Right renal cortex interstitium (tissue), 3 donors: ENCODE results near the gene BRIX1. TPM values are rescaled to one million over a fixed set of nuclear protein-coding genes. Genes with fewer than 3 reads are reported as not detected.
A peak's percentile ranks its signal among the peaks of the same experiment; 100 is the strongest.
"Not testable (repeated sequence)": the region's sequence is repeated elsewhere in the genome, so short reads cannot be mapped to it uniquely, and the experiment has no call there.

Source experiments
- DNase-seq, 3 donors: peaks; one replicate each; pipeline ENCODE4 v3.0.0-alpha.2; 2013; ENCODE audit warnings: low read depth in 3 of 3, low spot score in 2 of 3
- polyA plus RNA-seq, 3 donors: library from polyadenylated mRNA; unstranded; fragments of 120-200 nt; gene quantifications; one replicate each; pipeline ENCODE4 v1.2.1, GENCODE V29; 2013; ENCODE audit not compliant: insufficient read length in 3 of 3

Gene BRIX1
- polyA plus RNA-seq, 3 donors, result 55.9 to 65.9 (median 62.2) TPM

GRCh38 chr5:34914671-34915138 is 806 bp upstream of the BRIX1 start:
- peak in 1 of 3 donors; percentile 5 for DNase-seq

- no peak for DNase-seq
These were observed 313 bp downstream of the BRIX1 start for GRCh38 chr5:34915856-34916192.

GRCh38 chr5:34916518-34916917 is 1.0 kb downstream of the BRIX1 start:
- DNase-seq, result no peak

- DNase-seq, result no peak
These were observed 2.5 kb downstream of the BRIX1 start for GRCh38 chr5:34918025-34918424.

GRCh38 chr5:34919077-34919476 is 3.6 kb downstream of the BRIX1 start:
- DNase-seq, result no peak

- not testable (repeated sequence) for DNase-seq
These were observed 7.7 kb downstream of the BRIX1 start for GRCh38 chr5:34923256-34923655.

- DNase-seq, result no peak
These were observed 8.4 kb downstream of the BRIX1 start for GRCh38 chr5:34923694-34924461.

GRCh38 chr5:34924462-34924765 is 8.9 kb downstream of the BRIX1 start:
- DNase-seq, result no peak

GRCh38 chr5:34926318-34926888 is 10.9 kb downstream of the BRIX1 start:
- no peak for DNase-seq

- DNase-seq, result no peak
These were observed 12.3 kb downstream of the BRIX1 start for GRCh38 chr5:34927785-34928184.

GRCh38 chr5:34928267-34928666 is 12.8 kb downstream of the BRIX1 start:
- no peak for DNase-seq

GRCh38 chr5:34929134-34929719 is 13.7 kb downstream of the BRIX1 start, which contains the start of gene DNAJC21:
DNAJC21 (plus strand) TSS chr5:34929559; CDS start chr5:34929820, 261 bp downstream.
- peak; percentile 77 to 94 (median 91) for DNase-seq

GRCh38 chr5:34929720-34930461 is 14.4 kb downstream of the BRIX1 start:
- peak in 2 of 3 donors; percentile 63 to 69 for DNase-seq

GRCh38 chr5:34930462-34930844 is 14.9 kb downstream of the BRIX1 start:
- DNase-seq, result peak in 1 of 3 donors; percentile 7

GRCh38 chr5:34930870-34931269 is 15.4 kb downstream of the BRIX1 start:
- no peak for DNase-seq

GRCh38 chr5:34932947-34933346 is 17.4 kb downstream of the BRIX1 start:
- DNase-seq, result no peak

- no peak for DNase-seq
These were observed 26.4 kb downstream of the BRIX1 start for GRCh38 chr5:34941936-34942335.

GRCh38 chr5:34944044-34944443 is 28.5 kb downstream of the BRIX1 start:
- DNase-seq, result no peak

- no peak for DNase-seq
These were observed 29.0 kb downstream of the BRIX1 start for GRCh38 chr5:34944460-34945047.

- no peak for DNase-seq
These were observed 41.8 kb downstream of the BRIX1 start for GRCh38 chr5:34957321-34957720.
